Measurements from ENCODE around the gene TPCN2.

Gene TPCN2

DNA sequence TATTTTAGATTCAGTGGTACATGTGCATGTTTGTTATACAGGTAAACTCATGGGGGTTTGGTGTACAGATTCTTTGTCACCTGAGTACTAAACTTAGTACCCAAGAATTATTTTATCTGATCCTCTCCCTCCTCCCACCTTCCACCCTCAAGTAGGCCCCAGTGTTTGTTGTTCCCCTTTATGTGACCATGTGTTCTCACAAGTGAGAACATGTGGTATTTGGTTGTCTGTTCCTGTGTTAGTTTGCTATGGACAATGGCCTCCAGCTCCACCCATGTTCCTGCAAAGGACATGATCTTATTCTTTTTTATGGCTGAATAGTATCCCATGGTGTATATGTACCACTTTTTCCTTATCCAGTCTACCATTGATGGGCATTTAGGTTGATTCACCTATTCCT lies 113.8 kb downstream of the TPCN2 start:
- Histone ChIP-seq H3K4me1 (ENCODE audit: control insufficient read depth, insufficient read depth, low read length, poor library complexity, severe bottlenecking) (peaks cover 3% of the 10 kb centered on the region), H3K4me3 (ENCODE audit: insufficient read depth, low read depth, low read length, poor library complexity, severe bottlenecking) (no peak overlapping the region), H3K9me3 (ENCODE audit: control insufficient read depth, low read length) (no peaks in the 10 kb centered on the region), H3K27me3 (replicated peaks; ENCODE audit: control insufficient read depth, insufficient read depth, low read length, poor library complexity, severe bottlenecking) (no peaks in the 10 kb centered on the region), H3K27ac (ENCODE audit: insufficient read depth, low read length, poor library complexity, severe bottlenecking) (no peak overlapping the region), H3K36me3 (ENCODE audit: control insufficient read depth, insufficient read depth, low read length) (no peaks in the 10 kb centered on the region)
- DNase-seq = no peak

GRCh38 chr11:69163842-69164241 lies 115.1 kb downstream of the TPCN2 start:
- no peak for DNase-seq
- Histone ChIP-seq H3K9me3 (ENCODE audit: control insufficient read depth, low read length) (no peaks in the 10 kb centered on the region), H3K4me1 (ENCODE audit: control insufficient read depth, insufficient read depth, low read length, poor library complexity, severe bottlenecking) (peaks cover 3% of the 10 kb centered on the region), H3K4me3 (ENCODE audit: insufficient read depth, low read depth, low read length, poor library complexity, severe bottlenecking) (no peak overlapping the region), H3K27ac (ENCODE audit: insufficient read depth, low read length, poor library complexity, severe bottlenecking) (no peak overlapping the region), H3K27me3 (replicated peaks; ENCODE audit: control insufficient read depth, insufficient read depth, low read length, poor library complexity, severe bottlenecking) (no peaks in the 10 kb centered on the region), H3K36me3 (ENCODE audit: control insufficient read depth, insufficient read depth, low read length) (no peaks in the 10 kb centered on the region)

- H3K9me3 ChIP-seq (ENCODE audit: control insufficient read depth, low read length) = no peaks in the 10 kb centered on the region
Measured at GRCh38 chr11:69164824-69165223, 116.1 kb downstream of the TPCN2 start.

GRCh38 chr11:69165775-69166174 lies 117.0 kb downstream of the TPCN2 start:
- no peak for DNase-seq
- Histone ChIP-seq H3K27me3 (replicated peaks; ENCODE audit: control insufficient read depth, insufficient read depth, low read length, poor library complexity, severe bottlenecking) (no peaks in the 10 kb centered on the region), H3K36me3 (ENCODE audit: control insufficient read depth, insufficient read depth, low read length) (no peaks in the 10 kb centered on the region), H3K4me1 (ENCODE audit: control insufficient read depth, insufficient read depth, low read length, poor library complexity, severe bottlenecking) (peaks cover 3% of the 10 kb centered on the region), H3K9me3 (ENCODE audit: control insufficient read depth, low read length) (no peaks in the 10 kb centered on the region), H3K4me3 (ENCODE audit: insufficient read depth, low read depth, low read length, poor library complexity, severe bottlenecking) (no peak overlapping the region), H3K27ac (ENCODE audit: insufficient read depth, low read length, poor library complexity, severe bottlenecking) (no peak overlapping the region)

More at GRCh38 chr11:69164824-69165223, 116.1 kb downstream of the TPCN2 start:
- Histone ChIP-seq H3K4me1 (ENCODE audit: control insufficient read depth, insufficient read depth, low read length, poor library complexity, severe bottlenecking) (peaks cover 3% of the 10 kb centered on the region), H3K36me3 (ENCODE audit: control insufficient read depth, insufficient read depth, low read length) (no peaks in the 10 kb centered on the region), H3K27ac (ENCODE audit: insufficient read depth, low read length, poor library complexity, severe bottlenecking) (no peak overlapping the region), H3K27me3 (replicated peaks; ENCODE audit: control insufficient read depth, insufficient read depth, low read length, poor library complexity, severe bottlenecking) (no peaks in the 10 kb centered on the region), H3K4me3 (ENCODE audit: insufficient read depth, low read depth, low read length, poor library complexity, severe bottlenecking) (no peak overlapping the region)
- DNase-seq = no peak

- DNase-seq = no peak
- no peaks in the 10 kb centered on the region for H3K9me3 ChIP-seq (ENCODE audit: control insufficient read depth, low read length)
- H3K4me3 ChIP-seq (ENCODE audit: insufficient read depth, low read depth, low read length, poor library complexity, severe bottlenecking) = no peak overlapping the region
- no peak overlapping the region for H3K27ac ChIP-seq (ENCODE audit: insufficient read depth, low read length, poor library complexity, severe bottlenecking)
- H3K4me1 ChIP-seq (ENCODE audit: control insufficient read depth, insufficient read depth, low read length, poor library complexity, severe bottlenecking) = peaks cover 3% of the 10 kb centered on the region
- H3K36me3 ChIP-seq (ENCODE audit: control insufficient read depth, insufficient read depth, low read length) = no peaks in the 10 kb centered on the region
- H3K27me3 ChIP-seq (replicated peaks; ENCODE audit: control insufficient read depth, insufficient read depth, low read length, poor library complexity, severe bottlenecking) = no peaks in the 10 kb centered on the region
Measured at GRCh38 chr11:69166218-69167115, 117.7 kb downstream of the TPCN2 start.

DNA sequence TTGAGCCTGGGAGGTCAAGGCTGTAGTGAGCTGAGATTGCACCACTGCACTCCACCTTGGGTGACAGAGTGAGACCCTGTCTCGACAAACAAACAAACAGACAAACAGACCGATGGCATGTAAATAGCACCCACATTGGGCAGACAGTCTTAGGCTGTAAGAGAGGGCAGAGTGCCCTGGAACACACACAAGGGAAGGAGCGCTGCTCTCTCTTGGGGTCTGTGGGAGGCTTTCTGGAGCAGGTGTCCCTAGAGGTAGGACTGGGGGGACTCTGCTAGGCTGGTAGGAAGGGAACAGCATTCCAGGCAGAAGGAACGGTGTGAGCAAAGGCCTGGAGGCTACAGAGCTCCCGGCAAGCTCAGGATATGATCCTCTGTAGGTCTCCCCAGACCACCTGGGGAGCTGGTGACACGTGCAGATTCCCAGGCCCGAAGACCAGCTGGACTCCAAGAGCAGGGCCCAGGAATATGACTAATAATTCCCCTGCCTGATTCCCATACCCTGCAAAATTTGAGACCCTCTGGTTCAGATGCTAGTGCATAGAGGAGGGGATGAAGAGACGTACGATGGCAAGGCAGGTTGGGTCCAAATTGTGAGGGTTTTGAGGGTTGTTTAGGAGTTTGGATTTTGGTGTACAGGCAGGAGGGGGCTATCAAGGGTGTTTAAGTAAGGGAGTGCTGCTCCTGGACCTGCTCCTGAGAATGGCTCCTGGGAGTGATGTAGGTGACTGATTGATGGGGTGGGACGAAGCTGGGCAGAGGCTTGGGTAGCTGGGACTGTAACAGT lies 118.6 kb downstream of the TPCN2 start:
- no peak for DNase-seq
- H3K4me1 ChIP-seq (ENCODE audit: control insufficient read depth, insufficient read depth, low read length, poor library complexity, severe bottlenecking) = peaks cover 3% of the 10 kb centered on the region
- H3K9me3 ChIP-seq (ENCODE audit: control insufficient read depth, low read length) = no peaks in the 10 kb centered on the region
- no peaks in the 10 kb centered on the region for H3K36me3 ChIP-seq (ENCODE audit: control insufficient read depth, insufficient read depth, low read length)
- H3K27ac ChIP-seq (ENCODE audit: insufficient read depth, low read length, poor library complexity, severe bottlenecking) = no peak overlapping the region
- no peak overlapping the region for H3K4me3 ChIP-seq (ENCODE audit: insufficient read depth, low read depth, low read length, poor library complexity, severe bottlenecking)
- H3K27me3 ChIP-seq (replicated peaks; ENCODE audit: control insufficient read depth, insufficient read depth, low read length, poor library complexity, severe bottlenecking) = no peaks in the 10 kb centered on the region

- Histone ChIP-seq H3K36me3 (ENCODE audit: control insufficient read depth, insufficient read depth, low read length) (no peaks in the 10 kb centered on the region), H3K27ac (ENCODE audit: insufficient read depth, low read length, poor library complexity, severe bottlenecking) (no peak overlapping the region), H3K9me3 (ENCODE audit: control insufficient read depth, low read length) (no peaks in the 10 kb centered on the region), H3K4me3 (ENCODE audit: insufficient read depth, low read depth, low read length, poor library complexity, severe bottlenecking) (no peak overlapping the region), H3K27me3 (replicated peaks; ENCODE audit: control insufficient read depth, insufficient read depth, low read length, poor library complexity, severe bottlenecking) (no peaks in the 10 kb centered on the region), H3K4me1 (ENCODE audit: control insufficient read depth, insufficient read depth, low read length, poor library complexity, severe bottlenecking) (peaks cover 3% of the 10 kb centered on the region)
- no peak for DNase-seq
Measured at GRCh38 chr11:69167916-69168691, 119.4 kb downstream of the TPCN2 start.

GRCh38 chr11:69169479-69169878 lies 120.7 kb downstream of the TPCN2 start:
- Histone ChIP-seq H3K27ac (ENCODE audit: insufficient read depth, low read length, poor library complexity, severe bottlenecking) (no peak overlapping the region), H3K36me3 (ENCODE audit: control insufficient read depth, insufficient read depth, low read length) (no peaks in the 10 kb centered on the region), H3K27me3 (replicated peaks; ENCODE audit: control insufficient read depth, insufficient read depth, low read length, poor library complexity, severe bottlenecking) (no peaks in the 10 kb centered on the region), H3K4me1 (ENCODE audit: control insufficient read depth, insufficient read depth, low read length, poor library complexity, severe bottlenecking) (peaks cover 3% of the 10 kb centered on the region), H3K9me3 (ENCODE audit: control insufficient read depth, low read length) (no peaks in the 10 kb centered on the region), H3K4me3 (ENCODE audit: insufficient read depth, low read depth, low read length, poor library complexity, severe bottlenecking) (no peak overlapping the region)
- no peak for DNase-seq

GRCh38 chr11:69170704-69171103 lies 122.0 kb downstream of the TPCN2 start:
- peaks cover 3% of the 10 kb centered on the region for H3K4me1 ChIP-seq (ENCODE audit: control insufficient read depth, insufficient read depth, low read length, poor library complexity, severe bottlenecking)
- no peak for DNase-seq
- no peak overlapping the region for H3K27ac ChIP-seq (ENCODE audit: insufficient read depth, low read length, poor library complexity, severe bottlenecking)

More at GRCh38 chr11:69170704-69171103, 122.0 kb downstream of the TPCN2 start:
- no peaks in the 10 kb centered on the region for H3K36me3 ChIP-seq (ENCODE audit: control insufficient read depth, insufficient read depth, low read length)
- no peaks in the 10 kb centered on the region for H3K27me3 ChIP-seq (replicated peaks; ENCODE audit: control insufficient read depth, insufficient read depth, low read length, poor library complexity, severe bottlenecking)
- no peak overlapping the region for H3K4me3 ChIP-seq (ENCODE audit: insufficient read depth, low read depth, low read length, poor library complexity, severe bottlenecking)
- no peaks in the 10 kb centered on the region for H3K9me3 ChIP-seq (ENCODE audit: control insufficient read depth, low read length)

Measured in effector memory CD4-positive, alpha-beta T cell (primary cell).